Endothelial cell of umbilical vein (primary cell): ENCODE results near the gene CLP1.

Experiments used
- CTCF ChIP-seq, 2 donors: IDR thresholded peaks; 1 replicate in 1 of 2; 2 replicates in 1 of 2; pipeline ENCODE4 v1.5.1; 2011; ENCODE audit warnings: low read length in 2 of 2, mild to moderate bottlenecking in 2 of 2, moderate library complexity in 2 of 2, control low read depth in 1 of 2, inconsistent platforms in 1 of 2, low read depth in 1 of 2; ENCODE audit not compliant: insufficient read depth in 1 of 2; ENCODE audit errors: extremely low read depth in 1 of 2
- JUN ChIP-seq: IDR thresholded peaks from 2 replicates; pipeline ENCODE4 v1.6.1; 2011; ENCODE audit warnings: borderline replicate concordance, low read depth; ENCODE audit not compliant: insufficient read length, insufficient read depth
- MAX ChIP-seq: IDR thresholded peaks from 2 replicates; pipeline ENCODE4 v1.6.1; 2011; ENCODE audit not compliant: insufficient read depth, insufficient read length

GRCh38 chr11:57637626-57638004 lies 19.9 kb upstream of the CLP1 start:
- TF ChIP-seq CTCF (IDR thresholded peaks at IDR 0.05; ENCODE audit: extremely low read depth in 1 of 2, insufficient read depth in 1 of 2, low read depth in 1 of 2, low read length in 2 of 2) (no peak), MAX (no peak), JUN (no peak)
